ENCODE data around the gene GRIK1.

GRIK1 gene

GRCh38 chr21:29712818-29713217 lies 227.0 kb downstream of the GRIK1 start:
- DNase-seq: no peak

GRCh38 chr21:29711236-29711635 lies 228.6 kb downstream of the GRIK1 start:
- DNase-seq: no peak

GRCh38 chr21:29710498-29710897 lies 229.3 kb downstream of the GRIK1 start:
- no peak for DNase-seq

GRCh38 chr21:29708401-29708800 lies 231.4 kb downstream of the GRIK1 start:
- peak; percentile 20 for DNase-seq

GRCh38 chr21:29704719-29705118 lies 235.1 kb downstream of the GRIK1 start:
- no peak for DNase-seq

- DNase-seq: no peak
These were observed 238.1 kb downstream of the GRIK1 start for GRCh38 chr21:29701676-29702075.

- DNase-seq: no peak
These were observed 242.1 kb downstream of the GRIK1 start for GRCh38 chr21:29697555-29698193.

- no peak for DNase-seq
These were observed 242.9 kb downstream of the GRIK1 start for GRCh38 chr21:29696937-29697336.

- no peak for DNase-seq
These were observed 247.9 kb downstream of the GRIK1 start for GRCh38 chr21:29691616-29692491.

GRCh38 chr21:29689753-29690152 lies 250.0 kb downstream of the GRIK1 start:
- DNase-seq: no peak

GRCh38 chr21:29684106-29684505 lies 255.7 kb downstream of the GRIK1 start:
- DNase-seq: no peak

- no peak for DNase-seq
These were observed 257.0 kb downstream of the GRIK1 start for GRCh38 chr21:29682800-29683199.

- DNase-seq: no peak
These were observed 259.5 kb downstream of the GRIK1 start for GRCh38 chr21:29680273-29680672.

GRCh38 chr21:29678626-29679025 lies 261.2 kb downstream of the GRIK1 start:
- no peak for DNase-seq

GRCh38 chr21:29677326-29677725 lies 262.5 kb downstream of the GRIK1 start:
- no peak for DNase-seq

GRCh38 chr21:29676395-29676794 lies 263.4 kb downstream of the GRIK1 start:
- no peak for DNase-seq

- DNase-seq: no peak
These were observed 264.3 kb downstream of the GRIK1 start for GRCh38 chr21:29675451-29675850.

GRCh38 chr21:29674343-29674742 lies 265.5 kb downstream of the GRIK1 start:
- DNase-seq: no peak

- DNase-seq: no peak
These were observed 266.6 kb downstream of the GRIK1 start for GRCh38 chr21:29673096-29673610.

- no peak for DNase-seq
These were observed 268.1 kb downstream of the GRIK1 start for GRCh38 chr21:29671728-29672127.

GRCh38 chr21:29670228-29670627 lies 269.6 kb downstream of the GRIK1 start:
- no peak for DNase-seq

GRCh38 chr21:29669416-29669815 lies 270.4 kb downstream of the GRIK1 start:
- no peak for DNase-seq

GRCh38 chr21:29667651-29668050 lies 272.1 kb downstream of the GRIK1 start:
- DNase-seq: no peak

- no peak for DNase-seq
These were observed 275.2 kb downstream of the GRIK1 start for GRCh38 chr21:29664615-29665014.

Measured in femur (tissue), 1 donor.